Left hindlimb (tissue), 1 donor: Measurements from ENCODE around the gene SOX2.
"Not testable (repeated sequence)": the region's sequence is repeated elsewhere in the genome, so short reads cannot be mapped to it uniquely, and the experiment has no call there.

Experiments
- DNase-seq: peaks from one replicate; pipeline ENCODE4 v3.0.0-alpha.2; 2018

The SOX2 gene

GRCh38 chr3:181764033-181764432, 52.3 kb downstream of the SOX2 start:
- DNase-seq, result not testable (repeated sequence)
